Upper lobe of left lung (tissue), 6 donors: ENCODE results near the gene SERTAD1. TPM values are rescaled to one million over a fixed set of nuclear protein-coding genes. Genes with fewer than 3 reads are reported as not detected.
"Not testable (repeated sequence)": the region's sequence is repeated elsewhere in the genome, so short reads cannot be mapped to it uniquely, and the experiment has no call there.

Source experiments
- ATAC-seq, 2 donors: fragments of 200-7000 bp; cut with Tn5 transposase; one replicate each; pipeline ENCODE4 v1.9.1; 2022; ENCODE audit warnings: mild to moderate bottlenecking in 2 of 2, moderate library complexity in 2 of 2; ENCODE audit not compliant: low FRiP score in 2 of 2
- DNase-seq, 2 donors: peaks; one replicate each; pipeline ENCODE4 v3.0.0-alpha.2; 2019 to 2020
- H3K27ac ChIP-seq, 4 donors: fragments of 200-600 bp; sonication (generic); one replicate each; pipeline ENCODE4 v1.5.1; 2016 to 2019
- H3K27me3 ChIP-seq, 4 donors: fragments of 200-600 bp; sonication (generic); one replicate each; pipeline ENCODE4 v1.5.1; 2017 to 2019
- H3K36me3 ChIP-seq, 4 donors: fragments of 200-600 bp; sonication (generic); one replicate each; pipeline ENCODE4 v1.5.1; 2016 to 2019
- H3K4me1 ChIP-seq, 4 donors: fragments of 200-600 bp; sonication (generic); one replicate each; pipeline ENCODE4 v1.5.1; 2018 to 2019
- H3K4me3 ChIP-seq, 4 donors: fragments of 200-600 bp; sonication (generic); one replicate each; pipeline ENCODE4 v1.5.1; 2017 to 2019; ENCODE audit warnings: mild to moderate bottlenecking in 2 of 4, moderate library complexity in 1 of 4
- H3K9me3 ChIP-seq, 4 donors: fragments of 200-600 bp; sonication (generic); one replicate each; pipeline ENCODE4 v1.5.1; 2018 to 2019
- EP300 ChIP-seq, 4 donors: sonication (generic); formaldehyde crosslinking; IDR thresholded peaks; one replicate each; pipeline ENCODE4 v1.5.1; 2017; ENCODE audit warnings: antibody characterized with exemption in 4 of 4, control low read depth in 2 of 4
- POLR2A ChIP-seq, 4 donors: fragments of 450-650 bp; IDR thresholded peaks; one replicate each; pipeline ENCODE4 v1.5.1; 2016 to 2017; ENCODE audit warnings: antibody characterized with exemption in 4 of 4, mild to moderate bottlenecking in 2 of 4
- POLR2AphosphoS5 ChIP-seq, 2 donors: sonication (generic); formaldehyde crosslinking; IDR thresholded peaks; one replicate each; pipeline ENCODE4 v1.5.1; 2017; ENCODE audit warnings: antibody characterized with exemption in 2 of 2
- WGBS, 2 donors: methylation state at CpG; one replicate each; pipeline ENCODE4 v1.1.5; 2017 to 2018; 5-methylcytosine and 5-hydroxymethylcytosine counted together
- total RNA-seq, 6 donors: library from RNA; depleted of rRNA in 4 of 6; stranded (reverse); fragments of >200 nt in 4 of 6; gene quantifications; one replicate each; pipeline versions ENCODE4 v1.1.0 to v1.2.1, GENCODE V29; 2016 to 2021
- TF ChIP-seq, protein P1 (sequence below), 6 experiments: fragments of 450-650 bp in 4 of 6; fragments of 200-600 bp in 2 of 6; sonication (generic) in 2 of 6; IDR thresholded peaks; one replicate each; pipeline ENCODE4 v1.5.1; 2016 to 2019; ENCODE audit warnings: antibody characterized with exemption in 6 of 6
- donor health status: DM: no; HTN: no; CAD: no; lungs with moderate emphysema.
- donor health status: DM: no; HTN: yes; CAD: no; lungs with severe emphysema.

SERTAD1 gene
- total RNA-seq, 6 donors from 2014 or later = 2.1 to 37.5 (median 18.4) TPM

DNA sequence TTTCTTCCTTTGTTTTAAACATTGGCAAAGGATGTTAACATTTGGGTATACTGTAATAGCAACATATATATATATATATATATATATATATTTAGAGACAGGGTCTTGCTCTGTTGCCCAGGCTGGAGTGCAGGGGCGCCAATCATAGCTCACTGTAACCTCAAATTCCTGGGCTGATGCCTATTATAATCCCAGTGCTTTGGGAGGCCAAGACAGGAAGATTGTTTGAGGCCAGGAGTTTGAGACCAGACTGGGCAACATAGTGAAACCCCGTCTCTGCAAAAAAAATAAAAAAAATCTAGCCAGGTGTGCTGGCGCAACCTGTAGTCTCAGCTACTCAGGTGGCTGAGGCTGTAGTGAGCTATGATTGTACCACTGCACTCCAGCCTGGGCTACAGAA is 34.4 kb upstream of the SERTAD1 start:
- peaks cover 4 to 26% (median 24%) of the 10 kb centered on the region in 4 donors for H3K36me3 ChIP-seq
- peaks cover 13 to 37% (median 17%) of the 10 kb centered on the region in 4 donors for H3K4me1 ChIP-seq
- H3K27me3 ChIP-seq = no peaks in the 10 kb centered on the region
- H3K9me3 ChIP-seq = no peaks in the 10 kb centered on the region
- DNase-seq (no peak), ATAC-seq (no peak)
- WGBS, 2 donors = 95 to 97% methylated on average over 3 of the region's 3 CpGs
- no peak overlapping the region for H3K4me3 ChIP-seq
- H3K27ac ChIP-seq = no peak overlapping the region
- TF ChIP-seq, protein P1, sequence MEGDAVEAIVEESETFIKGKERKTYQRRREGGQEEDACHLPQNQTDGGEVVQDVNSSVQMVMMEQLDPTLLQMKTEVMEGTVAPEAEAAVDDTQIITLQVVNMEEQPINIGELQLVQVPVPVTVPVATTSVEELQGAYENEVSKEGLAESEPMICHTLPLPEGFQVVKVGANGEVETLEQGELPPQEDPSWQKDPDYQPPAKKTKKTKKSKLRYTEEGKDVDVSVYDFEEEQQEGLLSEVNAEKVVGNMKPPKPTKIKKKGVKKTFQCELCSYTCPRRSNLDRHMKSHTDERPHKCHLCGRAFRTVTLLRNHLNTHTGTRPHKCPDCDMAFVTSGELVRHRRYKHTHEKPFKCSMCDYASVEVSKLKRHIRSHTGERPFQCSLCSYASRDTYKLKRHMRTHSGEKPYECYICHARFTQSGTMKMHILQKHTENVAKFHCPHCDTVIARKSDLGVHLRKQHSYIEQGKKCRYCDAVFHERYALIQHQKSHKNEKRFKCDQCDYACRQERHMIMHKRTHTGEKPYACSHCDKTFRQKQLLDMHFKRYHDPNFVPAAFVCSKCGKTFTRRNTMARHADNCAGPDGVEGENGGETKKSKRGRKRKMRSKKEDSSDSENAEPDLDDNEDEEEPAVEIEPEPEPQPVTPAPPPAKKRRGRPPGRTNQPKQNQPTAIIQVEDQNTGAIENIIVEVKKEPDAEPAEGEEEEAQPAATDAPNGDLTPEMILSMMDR (IDR thresholded peaks at IDR 0.05) = no peak
- TF ChIP-seq POLR2AphosphoS5 (IDR thresholded peaks at IDR 0.05) = no peak
- TF ChIP-seq POLR2A (IDR thresholded peaks at IDR 0.05) = no peak
- TF ChIP-seq EP300 (IDR thresholded peaks at IDR 0.05) = no peak

DNA sequence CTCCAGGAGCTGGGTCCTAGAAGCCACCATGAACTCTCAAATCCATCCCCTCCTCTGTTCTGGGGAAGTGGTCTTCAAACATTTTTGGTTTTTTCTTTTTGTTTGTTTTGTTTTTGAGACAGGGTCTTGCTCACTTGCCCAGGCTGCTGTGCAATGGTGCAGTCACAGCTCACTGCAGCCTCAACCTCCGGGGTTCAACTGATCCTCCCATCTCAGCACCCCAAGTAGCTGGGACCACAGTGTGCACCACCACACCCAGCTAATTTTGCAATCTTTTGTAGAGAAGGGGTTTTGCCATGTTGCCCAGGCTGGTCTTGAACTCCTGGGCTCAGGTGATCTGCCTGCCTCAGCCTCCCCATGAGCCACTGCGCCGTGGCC is 32.8 kb upstream of the SERTAD1 start:
- H3K4me3 ChIP-seq = no peak overlapping the region
- H3K4me1 ChIP-seq = peaks cover 0 to 21% (median 6%) of the 10 kb centered on the region in 4 donors
- WGBS, 2 donors = 94 to 97% methylated on average over 3 of the region's 3 CpGs
- peaks cover 4 to 30% (median 24%) of the 10 kb centered on the region in 4 donors for H3K36me3 ChIP-seq
- no peaks in the 10 kb centered on the region for H3K27me3 ChIP-seq
- TF ChIP-seq POLR2AphosphoS5 (IDR thresholded peaks at IDR 0.05) = no peak
- TF ChIP-seq EP300 (IDR thresholded peaks at IDR 0.05) = no peak
- TF ChIP-seq, protein P1 (IDR thresholded peaks at IDR 0.05) = no peak
- ATAC-seq = no peak
- no peaks in the 10 kb centered on the region for H3K9me3 ChIP-seq
- H3K27ac ChIP-seq = no peak overlapping the region
- DNase-seq = no peak

- no peaks in the 10 kb centered on the region for H3K9me3 ChIP-seq
- TF ChIP-seq, protein P1 (IDR thresholded peaks at IDR 0.05) = no peak
- TF ChIP-seq EP300 (IDR thresholded peaks at IDR 0.05) (no peak), POLR2A (IDR thresholded peaks at IDR 0.05) (no peak), POLR2AphosphoS5 (IDR thresholded peaks at IDR 0.05) (no peak)
These were observed 32.3 kb upstream of the SERTAD1 start for GRCh38 chr19:40457953-40458596.

GRCh38 chr19:40457048-40457447 is 31.3 kb upstream of the SERTAD1 start:
- no peak overlapping the region for H3K4me3 ChIP-seq
- 94% methylated on average over 5 of the region's 5 CpGs for WGBS, 2 donors
- H3K9me3 ChIP-seq = no peaks in the 10 kb centered on the region
- DNase-seq (no peak), ATAC-seq (no peak)
- peaks cover 0 to 9% (median 0%) of the 10 kb centered on the region in 4 donors for H3K4me1 ChIP-seq
- no peaks in the 10 kb centered on the region for H3K27me3 ChIP-seq
- H3K27ac ChIP-seq = no peak overlapping the region
- TF ChIP-seq EP300 (IDR thresholded peaks at IDR 0.05) = no peak
- no peak for TF ChIP-seq POLR2AphosphoS5 (IDR thresholded peaks at IDR 0.05)
- TF ChIP-seq, protein P1 (IDR thresholded peaks at IDR 0.05) = no peak
- no peak for TF ChIP-seq POLR2A (IDR thresholded peaks at IDR 0.05)
- peaks cover 4 to 30% (median 24%) of the 10 kb centered on the region in 4 donors for H3K36me3 ChIP-seq

More at GRCh38 chr19:40457953-40458596, 32.3 kb upstream of the SERTAD1 start:
- Histone ChIP-seq H3K27ac (no peak overlapping the region), H3K4me1 (peaks cover 0 to 16% (median 2%) of the 10 kb centered on the region in 4 donors), H3K4me3 (no peak overlapping the region), H3K36me3 (peaks cover 4 to 30% (median 24%) of the 10 kb centered on the region in 4 donors), H3K27me3 (no peaks in the 10 kb centered on the region)
- ATAC-seq = no peak
- peak in 1 of 2 donors; percentile 73 for DNase-seq
- 94 to 100% methylated on average over 5 to 27 of the region's 27 CpGs for WGBS, 2 donors

DNA sequence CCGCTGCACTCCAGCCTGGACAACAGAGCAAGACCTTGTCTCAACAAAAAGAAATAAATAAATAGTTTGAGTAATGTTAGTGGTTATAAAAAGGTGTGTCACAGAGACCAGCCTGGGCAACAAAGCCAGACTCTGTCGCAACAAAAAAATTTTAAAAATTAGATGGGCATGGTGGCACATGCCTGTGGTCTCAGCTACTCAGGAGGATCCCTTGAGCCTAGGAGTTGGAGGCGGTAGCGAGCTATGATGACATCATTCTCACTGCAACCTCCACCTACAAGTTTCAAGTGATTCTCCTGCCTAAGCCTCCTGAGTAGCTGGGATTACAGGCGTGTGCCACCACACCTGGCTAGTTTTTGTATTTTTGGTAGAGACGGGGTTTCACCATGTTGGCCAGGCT is 28.2 kb upstream of the SERTAD1 start:
- H3K4me1 ChIP-seq, ATAC-seq, H3K9me3 ChIP-seq, H3K27me3 ChIP-seq, DNase-seq, H3K27ac ChIP-seq, H3K4me3 ChIP-seq: not testable (repeated sequence)
- WGBS, 2 donors = 88 to 97% methylated on average over 6 of the region's 6 CpGs
- peaks cover 4 to 37% (median 32%) of the 10 kb centered on the region in 4 donors for H3K36me3 ChIP-seq
